Vagina (tissue), 2 donors: ENCODE results near the gene AFAP1.

Experiments used
- POLR2A ChIP-seq, 2 donors: fragments of 450-650 bp; IDR thresholded peaks; one replicate each; pipeline ENCODE4 v1.6.1; 2017; ENCODE audit warnings: antibody characterized with exemption in 2 of 2, mild to moderate bottlenecking in 2 of 2, moderate library complexity in 2 of 2
- TF ChIP-seq, protein P1 (sequence below), 3 experiments: fragments of 450-650 bp in 2 of 3; fragments of 200-600 bp in 1 of 3; sonication (generic) in 1 of 3; IDR thresholded peaks; one replicate each; pipeline ENCODE4 v1.5.1; 2017 to 2019; ENCODE audit warnings: antibody characterized with exemption in 3 of 3, mild to moderate bottlenecking in 2 of 3, moderate library complexity in 2 of 3

DNA sequence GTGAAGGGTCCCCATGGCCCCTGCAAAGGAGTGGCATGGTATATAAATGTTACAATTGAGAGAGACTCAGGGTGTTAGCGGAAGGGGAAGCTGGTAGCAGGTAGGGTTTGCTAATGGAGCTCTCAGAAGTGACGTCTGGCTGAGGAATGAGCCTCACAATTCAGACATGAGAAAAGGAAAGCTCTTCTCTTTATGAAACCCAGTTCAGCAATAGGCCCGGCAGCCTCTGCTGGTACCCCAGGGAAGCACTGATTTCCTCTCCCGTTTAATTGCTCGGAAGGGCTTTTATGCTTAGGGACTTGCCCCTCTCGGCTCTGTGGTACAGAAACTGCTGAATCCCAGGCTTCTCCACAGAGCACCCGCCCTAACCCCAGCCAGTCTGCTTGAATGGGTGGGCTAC is 19.4 kb upstream of the AFAP1 start:
- TF ChIP-seq, protein P1, sequence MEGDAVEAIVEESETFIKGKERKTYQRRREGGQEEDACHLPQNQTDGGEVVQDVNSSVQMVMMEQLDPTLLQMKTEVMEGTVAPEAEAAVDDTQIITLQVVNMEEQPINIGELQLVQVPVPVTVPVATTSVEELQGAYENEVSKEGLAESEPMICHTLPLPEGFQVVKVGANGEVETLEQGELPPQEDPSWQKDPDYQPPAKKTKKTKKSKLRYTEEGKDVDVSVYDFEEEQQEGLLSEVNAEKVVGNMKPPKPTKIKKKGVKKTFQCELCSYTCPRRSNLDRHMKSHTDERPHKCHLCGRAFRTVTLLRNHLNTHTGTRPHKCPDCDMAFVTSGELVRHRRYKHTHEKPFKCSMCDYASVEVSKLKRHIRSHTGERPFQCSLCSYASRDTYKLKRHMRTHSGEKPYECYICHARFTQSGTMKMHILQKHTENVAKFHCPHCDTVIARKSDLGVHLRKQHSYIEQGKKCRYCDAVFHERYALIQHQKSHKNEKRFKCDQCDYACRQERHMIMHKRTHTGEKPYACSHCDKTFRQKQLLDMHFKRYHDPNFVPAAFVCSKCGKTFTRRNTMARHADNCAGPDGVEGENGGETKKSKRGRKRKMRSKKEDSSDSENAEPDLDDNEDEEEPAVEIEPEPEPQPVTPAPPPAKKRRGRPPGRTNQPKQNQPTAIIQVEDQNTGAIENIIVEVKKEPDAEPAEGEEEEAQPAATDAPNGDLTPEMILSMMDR (IDR thresholded peaks at IDR 0.05) = no peak
- no peak for TF ChIP-seq POLR2A (IDR thresholded peaks at IDR 0.05)
